ENCODE data around the gene SAMD11. TPM values are rescaled to one million over a fixed set of nuclear protein-coding genes. Genes with fewer than 3 reads are reported as not detected.

SAMD11 gene
- total RNA-seq, 4 donors from 2014 or later, result 0.44 to 1.9 (median 1.7) TPM; not detected in 1

GRCh38 chr1:911875-912739, 11.6 kb upstream of the SAMD11 start:
- TF ChIP-seq CTCF (IDR thresholded peaks at IDR 0.05) (no peak), POLR2A (IDR thresholded peaks at IDR 0.05) (no peak)
- H3K4me3 ChIP-seq (ENCODE audit: low read depth, poor library complexity, severe bottlenecking), result no peak overlapping the region
- intact Hi-C loops (cut with DNase I; ENCODE audit: low total_unique reads), result no loop called here
- WGBS, 2 donors, result 72 to 73% methylated on average over 15 of the region's 15 CpGs
- DNase-seq (ENCODE audit: low spot score in 2 of 2), result peak in 1 of 2 donors; percentile 29

- intact Hi-C loops (cut with DNase I; ENCODE audit: low total_unique reads), result no loop called here
- no peak for TF ChIP-seq CTCF (IDR thresholded peaks at IDR 0.05)
- TF ChIP-seq POLR2A (IDR thresholded peaks at IDR 0.05), result no peak
- DNase-seq (ENCODE audit: low spot score in 2 of 2), result peak in 1 of 2 donors; percentile 83
- 21 to 27% methylated on average over 20 to 24 of the region's 24 CpGs for WGBS, 2 donors
- no peak overlapping the region for H3K4me3 ChIP-seq (ENCODE audit: low read depth, poor library complexity, severe bottlenecking)
Measured at GRCh38 chr1:912740-913301, 10.9 kb upstream of the SAMD11 start.

- intact Hi-C loops (cut with DNase I; ENCODE audit: low total_unique reads), result no loop called here
- 60 to 64% methylated on average over 11 to 15 of the region's 16 CpGs for WGBS, 2 donors
- no peak for TF ChIP-seq CTCF (IDR thresholded peaks at IDR 0.05)
- peak in 1 of 2 donors; percentile 84 for DNase-seq (ENCODE audit: low spot score in 2 of 2)
- H3K4me3 ChIP-seq (ENCODE audit: low read depth, poor library complexity, severe bottlenecking), result no peak overlapping the region
Measured at GRCh38 chr1:913491-914130, 10.1 kb upstream of the SAMD11 start.

GRCh38 chr1:914131-914890, 9.4 kb upstream of the SAMD11 start:
- intact Hi-C loops (cut with DNase I; ENCODE audit: low total_unique reads), result no loop called here
- peak in 1 of 2 donors; percentile 63 for DNase-seq (ENCODE audit: low spot score in 2 of 2)
- WGBS, 2 donors, result 67 to 73% methylated on average over 16 to 21 of the region's 21 CpGs
- no peak overlapping the region for H3K4me3 ChIP-seq (ENCODE audit: low read depth, poor library complexity, severe bottlenecking)
- TF ChIP-seq POLR2A (IDR thresholded peaks at IDR 0.05), result no peak
- TF ChIP-seq CTCF (IDR thresholded peaks at IDR 0.05), result no peak

GRCh38 chr1:914891-915280, 8.8 kb upstream of the SAMD11 start:
- H3K4me3 ChIP-seq (ENCODE audit: low read depth, poor library complexity, severe bottlenecking), result no peak overlapping the region
- no peak for DNase-seq (ENCODE audit: low spot score in 2 of 2)
- intact Hi-C loops (cut with DNase I; ENCODE audit: low total_unique reads), result no loop called here
- no peak for TF ChIP-seq POLR2A (IDR thresholded peaks at IDR 0.05)
- TF ChIP-seq CTCF (IDR thresholded peaks at IDR 0.05), result no peak
- 60 to 68% methylated on average over 6 of the region's 6 CpGs for WGBS, 2 donors
